ENCODE data around the gene CCDC60. TPM values are rescaled to one million over a fixed set of nuclear protein-coding genes. Genes with fewer than 3 reads are reported as not detected.
"Not testable (repeated sequence)": the region's sequence is repeated elsewhere in the genome, so short reads cannot be mapped to it uniquely, and the experiment has no call there.

CCDC60 gene
- total RNA-seq, 4 donors from 2014 or later = not detected

DNA sequence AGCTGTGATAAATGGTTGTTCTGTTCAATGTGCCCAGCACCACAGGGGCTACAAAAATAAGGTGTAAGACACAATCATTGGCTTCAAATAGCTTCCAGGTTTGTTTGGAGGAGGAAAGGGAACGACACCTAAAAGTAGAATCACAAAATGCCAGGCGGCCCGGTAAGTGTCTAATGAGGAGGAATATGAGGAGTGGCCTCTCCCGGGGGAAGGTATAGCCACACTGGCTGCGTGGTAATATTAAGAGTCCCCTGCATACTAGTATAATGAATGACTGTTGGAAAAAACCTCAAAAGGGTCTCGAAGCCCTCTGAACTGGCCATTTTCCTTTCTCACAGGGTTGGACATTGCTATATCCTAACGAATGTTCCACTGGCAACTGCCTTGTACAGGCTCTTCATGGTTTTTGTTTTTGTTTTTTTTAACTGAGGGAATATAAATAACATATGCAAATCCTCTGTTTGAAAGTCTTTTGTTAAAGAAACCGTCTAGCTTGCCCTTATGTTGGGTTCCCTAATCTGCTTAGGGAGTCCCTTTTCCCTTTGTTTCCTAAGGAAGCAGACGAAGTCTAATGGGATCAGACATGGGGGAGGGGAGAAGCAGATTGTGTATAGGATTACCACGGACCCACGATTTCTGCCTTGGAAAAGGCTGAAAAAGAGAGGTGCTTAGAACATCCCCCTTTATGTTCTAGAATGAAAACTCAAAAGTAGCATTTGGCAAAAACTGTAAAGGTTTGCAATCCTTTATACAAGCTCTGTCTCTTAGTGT is 4.2 kb downstream of the CCDC60 start:
- TF ChIP-seq POLR2A (IDR thresholded peaks at IDR 0.05) (no peak), CTCF (IDR thresholded peaks at IDR 0.05) (no peak)
- 61 to 62% methylated on average over 11 of the region's 11 CpGs for WGBS, 2 donors
- H3K4me3 ChIP-seq (ENCODE audit: low read depth, poor library complexity, severe bottlenecking) = no peak overlapping the region
- intact Hi-C loops (cut with DNase I; ENCODE audit: low total_unique reads) = no loop called here
- DNase-seq (ENCODE audit: low spot score in 2 of 2) = peak in 1 of 2 donors; percentile 20

GRCh38 chr12:119340578-119340977 is 6.0 kb downstream of the CCDC60 start:
- intact Hi-C loops (cut with DNase I; ENCODE audit: low total_unique reads) = no loop called here
- WGBS, 2 donors = 84 to 86% methylated on average over 7 of the region's 7 CpGs
- TF ChIP-seq POLR2A (IDR thresholded peaks at IDR 0.05) = no peak
- TF ChIP-seq CTCF (IDR thresholded peaks at IDR 0.05) = no peak
- DNase-seq (ENCODE audit: low spot score in 2 of 2) = no peak
- no peak overlapping the region for H3K4me3 ChIP-seq (ENCODE audit: low read depth, poor library complexity, severe bottlenecking)

- DNase-seq (ENCODE audit: low spot score in 2 of 2) = no peak
- WGBS, 2 donors = 78 to 86% methylated on average over 5 of the region's 5 CpGs
- TF ChIP-seq POLR2A (IDR thresholded peaks at IDR 0.05) (no peak), CTCF (IDR thresholded peaks at IDR 0.05) (no peak)
- H3K4me3 ChIP-seq (ENCODE audit: low read depth, poor library complexity, severe bottlenecking) = no peak overlapping the region
- intact Hi-C loops (cut with DNase I; ENCODE audit: low total_unique reads) = no loop called here
Measured at GRCh38 chr12:119341020-119341419, 6.5 kb downstream of the CCDC60 start.

- DNase-seq (ENCODE audit: low spot score in 2 of 2) = no peak
- TF ChIP-seq POLR2A (IDR thresholded peaks at IDR 0.05) (no peak), CTCF (IDR thresholded peaks at IDR 0.05) (no peak)
- 79 to 93% methylated on average over 2 of the region's 2 CpGs for WGBS, 2 donors
- H3K4me3 ChIP-seq (ENCODE audit: low read depth, poor library complexity, severe bottlenecking) = no peak overlapping the region
- intact Hi-C loops (cut with DNase I; ENCODE audit: low total_unique reads) = no loop called here
Measured at GRCh38 chr12:119341988-119342387, 7.5 kb downstream of the CCDC60 start.

DNA sequence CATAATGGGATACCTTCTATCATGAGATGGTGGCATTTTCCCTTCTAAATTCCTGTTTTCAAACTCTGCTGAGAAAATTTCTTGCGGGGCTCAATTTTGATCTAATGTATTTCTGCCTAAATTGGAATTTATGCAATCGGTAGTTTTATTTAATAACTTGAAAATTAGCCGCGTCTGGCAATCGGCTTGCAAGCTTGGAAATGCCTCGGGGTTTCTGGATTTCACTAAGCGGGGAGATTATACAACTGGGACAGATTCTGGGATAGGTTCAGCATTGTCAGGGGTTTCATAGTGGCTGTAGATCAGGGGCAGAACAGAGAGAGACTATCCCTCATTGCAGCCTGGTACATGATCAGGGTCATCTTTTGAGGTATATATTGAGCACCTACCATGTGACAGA is 8.6 kb downstream of the CCDC60 start:
- no peak overlapping the region for H3K4me3 ChIP-seq (ENCODE audit: low read depth, poor library complexity, severe bottlenecking)
- TF ChIP-seq CTCF (IDR thresholded peaks at IDR 0.05) (no peak), POLR2A (IDR thresholded peaks at IDR 0.05) (no peak)
- DNase-seq (ENCODE audit: low spot score in 2 of 2) = peak in 1 of 2 donors; percentile 23
- intact Hi-C loops (cut with DNase I; ENCODE audit: low total_unique reads) = no loop called here
- 66 to 79% methylated on average over 7 of the region's 7 CpGs for WGBS, 2 donors

GRCh38 chr12:119354172-119354571 is 19.6 kb downstream of the CCDC60 start:
- TF ChIP-seq POLR2A (IDR thresholded peaks at IDR 0.05) (no peak), CTCF (IDR thresholded peaks at IDR 0.05) (no peak)
- intact Hi-C loops (cut with DNase I; ENCODE audit: low total_unique reads) = no loop called here
- WGBS, 2 donors = 40 to 45% methylated on average over 4 of the region's 4 CpGs
- no peak for DNase-seq (ENCODE audit: low spot score in 2 of 2)
- H3K4me3 ChIP-seq (ENCODE audit: low read depth, poor library complexity, severe bottlenecking) = no peak overlapping the region

GRCh38 chr12:119360366-119360765 is 25.8 kb downstream of the CCDC60 start:
- peak in 1 of 2 donors; percentile 64 for DNase-seq (ENCODE audit: low spot score in 2 of 2)
- H3K4me3 ChIP-seq (ENCODE audit: low read depth, poor library complexity, severe bottlenecking); intact Hi-C loops (cut with DNase I; ENCODE audit: low total_unique reads): not testable (repeated sequence)
- WGBS, 2 donors = 96 to 100% methylated on average over 8 to 25 of the region's 33 CpGs

Measured in lower leg skin (tissue), 4 donors.